GM08714 (cell line): ENCODE measurements around the gene PCDHA1.
"Not testable (repeated sequence)": the region's sequence is repeated elsewhere in the genome, so short reads cannot be mapped to it uniquely, and the experiment has no call there.

ENCODE experiments used
- H3K4me3 ChIP-seq: fragments of 200-500 bp; sonication (Bioruptor generic); 2 replicates; pipeline ENCODE4 v1.5.1; 2014; ENCODE audit warnings: mild to moderate bottlenecking, low read length, inconsistent platforms
- ZNF274 ChIP-seq: IDR thresholded peaks from 2 replicates; pipeline ENCODE4 v1.6.1; 2012; ENCODE audit warnings: mild to moderate bottlenecking, low read depth, low read length

The PCDHA1 gene

DNA sequence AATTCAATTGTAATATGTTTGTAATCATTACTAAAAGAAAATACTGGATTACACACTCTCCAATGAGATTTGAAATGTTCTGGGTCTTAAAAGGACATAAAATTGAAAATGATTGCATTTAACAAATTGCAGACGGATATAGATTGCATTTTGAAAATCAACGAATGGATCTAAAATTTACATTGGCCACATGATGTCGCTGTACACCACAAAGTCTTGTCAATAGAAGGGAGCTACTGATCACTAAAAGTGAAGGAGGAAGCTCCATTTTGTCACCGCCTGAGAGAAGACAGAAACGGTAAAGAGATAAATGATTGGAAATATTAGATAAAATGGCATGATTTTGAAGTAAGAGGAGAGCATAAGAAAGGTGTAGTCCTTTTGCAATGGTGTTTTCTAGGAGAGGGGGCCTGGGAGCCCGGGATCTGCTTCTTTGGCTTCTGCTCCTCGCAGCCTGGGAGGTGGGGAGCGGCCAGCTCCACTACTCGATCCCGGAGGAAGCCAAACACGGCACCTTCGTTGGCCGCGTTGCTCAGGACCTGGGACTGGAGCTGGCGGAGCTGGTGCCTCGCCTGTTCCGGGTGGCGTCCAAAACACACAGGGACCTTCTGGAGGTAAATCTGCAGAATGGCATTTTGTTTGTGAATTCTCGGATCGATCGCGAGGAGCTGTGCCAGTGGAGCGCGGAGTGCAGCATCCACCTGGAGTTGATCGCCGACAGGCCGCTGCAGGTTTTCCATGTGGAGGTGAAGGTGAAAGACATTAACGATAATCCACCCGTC lies at the start of gene PCDHA1:
Gene PCDHA1, plus strand, starts transcription at position 236 of the 782 bp plus-strand sequence.
- TF ChIP-seq ZNF274 = no peak
- H3K4me3 ChIP-seq = no peak within 1 kb of the TSS

DNA sequence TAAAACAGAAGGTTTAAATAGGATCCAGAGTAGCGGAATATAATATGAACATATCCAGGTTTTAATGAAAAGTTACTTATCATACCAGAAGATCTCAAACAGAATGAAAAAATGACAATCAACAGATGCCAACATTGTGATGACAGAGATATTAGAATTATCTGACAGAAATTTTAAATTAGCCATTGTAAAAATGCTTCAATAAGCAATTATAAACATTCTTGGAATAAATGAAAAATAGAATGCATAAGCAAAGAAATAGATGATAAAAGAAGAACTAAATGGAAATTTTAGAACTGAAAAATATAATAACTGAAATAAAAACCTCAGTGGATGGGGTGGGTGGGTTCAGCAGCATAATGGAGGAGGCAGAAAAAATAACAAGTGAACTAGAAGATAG lies 48.5 kb upstream of the PCDHA1 start:
- TF ChIP-seq ZNF274 = no peak
- H3K4me3 ChIP-seq = no peak overlapping the region

DNA sequence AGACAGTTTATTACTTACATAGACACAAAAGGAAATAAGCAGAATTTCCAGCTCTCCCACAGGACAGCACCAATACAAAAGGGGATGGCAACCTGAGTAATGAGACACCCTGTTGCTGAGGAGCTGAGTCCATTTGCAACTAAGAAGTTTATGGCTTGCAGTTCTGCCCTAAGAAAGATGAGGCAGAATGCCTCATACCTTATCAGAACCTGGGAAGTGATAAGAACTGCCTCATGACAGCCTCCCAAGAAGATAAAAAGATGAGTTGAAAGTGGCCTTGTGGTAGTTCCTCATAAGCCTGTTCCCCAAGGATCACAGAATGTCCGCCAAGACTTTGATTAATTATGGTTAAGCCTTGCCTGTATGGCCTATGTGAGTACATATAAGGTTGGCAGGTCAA lies 44.0 kb upstream of the PCDHA1 start:
- TF ChIP-seq ZNF274 = no peak
- H3K4me3 ChIP-seq = no peak overlapping the region

DNA sequence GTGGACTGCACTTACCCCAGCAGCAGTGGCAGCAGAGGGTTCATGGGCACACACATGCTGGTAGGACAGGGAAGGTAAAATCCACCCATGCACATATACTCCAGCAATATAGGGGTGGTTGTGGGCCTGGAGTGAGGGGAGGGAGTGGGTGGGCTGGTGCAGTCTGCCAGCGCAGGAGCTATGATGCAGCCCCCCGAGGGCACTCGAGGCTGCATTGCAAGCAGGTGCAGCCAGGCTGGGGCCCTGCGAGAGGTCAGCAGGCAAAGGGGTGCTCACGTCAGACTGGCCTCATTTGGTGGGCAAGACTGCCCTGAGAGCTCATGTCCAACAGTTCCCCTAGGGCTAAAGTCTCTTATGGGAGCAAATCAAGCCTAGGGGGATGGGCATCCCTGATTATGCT lies 32.4 kb upstream of the PCDHA1 start:
- no peak for TF ChIP-seq ZNF274
- no peak overlapping the region for H3K4me3 ChIP-seq

DNA sequence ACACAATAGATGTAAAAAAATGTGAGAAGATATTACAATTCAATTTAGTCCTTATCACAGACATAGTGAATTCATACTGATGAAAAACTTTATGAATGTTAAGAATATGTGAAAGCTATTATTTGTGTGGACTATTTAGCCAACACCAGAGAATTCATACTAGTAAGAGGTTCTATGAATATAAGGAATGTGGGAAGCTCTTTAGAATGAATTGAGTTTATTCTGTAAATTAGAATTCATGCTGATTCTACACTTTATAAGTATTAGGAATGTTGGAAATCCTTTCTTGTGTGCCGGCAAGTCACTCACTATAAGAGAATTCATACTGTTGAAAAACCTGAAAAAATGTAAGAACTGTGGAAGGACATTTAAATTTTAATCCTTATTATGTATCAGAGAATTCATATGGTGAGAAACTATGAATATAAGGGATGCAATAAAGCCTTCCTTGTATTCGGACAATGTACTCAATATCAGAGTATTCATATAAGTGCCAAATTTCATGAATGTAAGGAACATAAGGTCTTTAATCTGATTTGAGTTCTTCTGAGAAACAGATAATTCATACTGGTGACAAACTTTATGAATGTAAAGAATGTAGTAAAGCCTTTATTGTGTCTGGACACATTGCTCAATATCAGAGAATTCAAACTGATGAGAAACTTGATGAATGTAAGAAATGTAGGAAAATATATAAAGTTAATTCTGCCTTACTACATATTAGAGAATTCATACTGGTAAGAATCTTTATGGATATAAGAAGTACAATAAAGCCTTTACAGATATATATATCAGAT lies 21.6 kb upstream of the PCDHA1 start:
- H3K4me3 ChIP-seq = no peak overlapping the region
- TF ChIP-seq ZNF274 = peak; percentile 68; the same call in 1 of the 2 replicates

DNA sequence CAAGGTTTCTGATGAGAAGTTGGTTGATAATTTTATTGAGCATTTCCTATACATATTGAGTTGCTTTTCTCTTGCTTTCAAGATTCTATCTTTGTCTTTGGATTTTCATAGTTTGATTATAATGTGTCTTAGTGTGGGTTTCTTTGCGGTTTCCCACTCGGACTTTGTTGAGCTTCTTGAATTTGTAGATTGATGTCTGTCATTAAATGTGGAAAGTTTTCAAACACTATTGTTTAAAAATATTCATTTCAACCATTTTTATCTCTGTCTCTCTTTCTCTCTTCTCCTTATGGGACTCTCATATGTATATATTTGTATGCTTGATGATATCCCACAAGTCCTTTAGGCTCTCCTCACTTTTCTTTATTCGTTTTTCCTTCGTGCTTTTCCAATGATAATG lies 18.5 kb upstream of the PCDHA1 start:
- no peak overlapping the region for H3K4me3 ChIP-seq
- TF ChIP-seq ZNF274 = no peak

DNA sequence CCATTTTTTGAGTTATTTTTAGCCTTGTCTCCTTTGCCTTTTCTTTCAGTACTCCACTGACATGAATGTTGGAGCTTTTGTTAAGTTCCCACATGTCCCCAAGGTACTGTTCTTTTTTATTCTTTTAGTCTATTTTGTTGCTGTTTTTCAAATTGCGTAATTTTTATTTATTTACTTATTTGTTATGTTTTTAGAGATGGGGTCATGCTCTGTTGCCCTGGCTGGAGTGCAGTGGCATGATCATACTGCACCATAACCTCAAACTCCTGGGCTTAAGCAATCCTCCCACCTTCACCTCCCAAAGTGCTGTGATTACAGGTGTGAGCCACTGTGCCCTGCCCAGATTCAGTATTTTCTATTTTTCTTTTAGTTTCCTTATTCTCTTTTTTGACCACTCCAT lies 5.4 kb upstream of the PCDHA1 start:
- no peak for TF ChIP-seq ZNF274
- no peak overlapping the region for H3K4me3 ChIP-seq

DNA sequence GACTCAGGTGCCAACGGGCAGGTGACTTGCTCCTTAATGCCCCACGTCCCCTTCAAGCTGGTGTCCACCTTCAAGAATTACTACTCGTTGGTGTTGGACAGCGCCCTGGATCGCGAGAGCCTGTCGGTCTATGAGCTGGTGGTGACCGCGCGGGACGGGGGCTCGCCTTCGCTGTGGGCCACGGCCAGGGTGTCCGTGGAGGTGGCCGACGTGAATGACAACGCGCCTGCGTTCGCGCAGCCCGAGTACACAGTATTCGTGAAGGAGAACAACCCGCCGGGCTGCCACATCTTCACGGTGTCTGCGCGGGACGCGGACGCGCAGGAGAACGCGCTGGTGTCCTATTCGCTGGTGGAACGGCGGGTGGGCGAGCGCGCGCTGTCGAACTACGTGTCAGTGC lies 1.5 kb downstream of the PCDHA1 start:
- not testable (repeated sequence) for H3K4me3 ChIP-seq

DNA sequence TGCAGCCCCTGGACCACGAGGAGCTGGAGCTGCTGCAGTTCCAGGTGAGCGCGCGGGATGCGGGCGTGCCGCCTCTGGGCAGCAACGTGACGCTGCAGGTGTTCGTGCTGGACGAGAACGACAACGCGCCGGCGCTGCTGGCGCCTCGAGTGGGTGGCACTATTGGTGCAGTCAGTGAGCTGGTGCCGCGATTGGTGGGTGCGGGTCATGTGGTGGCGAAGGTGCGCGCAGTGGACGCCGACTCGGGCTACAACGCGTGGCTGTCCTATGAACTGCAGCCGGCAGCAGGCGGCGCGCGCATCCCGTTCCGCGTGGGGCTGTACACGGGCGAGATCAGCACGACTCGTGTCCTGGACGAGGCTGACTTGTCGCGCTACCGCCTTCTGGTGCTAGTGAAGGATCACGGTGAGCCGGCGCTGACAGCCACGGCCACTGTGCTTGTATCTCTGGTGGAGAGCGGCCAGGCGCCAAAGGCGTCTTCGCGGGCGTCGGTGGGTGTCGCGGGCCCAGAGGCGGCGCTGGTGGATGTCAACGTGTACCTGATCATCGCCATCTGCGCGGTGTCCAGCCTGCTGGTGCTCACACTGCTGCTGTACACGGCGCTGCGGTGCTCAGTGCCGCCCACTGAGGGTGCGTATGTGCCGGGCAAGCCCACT lies 2.0 kb downstream of the PCDHA1 start:
- H3K4me3 ChIP-seq = not testable (repeated sequence)

DNA sequence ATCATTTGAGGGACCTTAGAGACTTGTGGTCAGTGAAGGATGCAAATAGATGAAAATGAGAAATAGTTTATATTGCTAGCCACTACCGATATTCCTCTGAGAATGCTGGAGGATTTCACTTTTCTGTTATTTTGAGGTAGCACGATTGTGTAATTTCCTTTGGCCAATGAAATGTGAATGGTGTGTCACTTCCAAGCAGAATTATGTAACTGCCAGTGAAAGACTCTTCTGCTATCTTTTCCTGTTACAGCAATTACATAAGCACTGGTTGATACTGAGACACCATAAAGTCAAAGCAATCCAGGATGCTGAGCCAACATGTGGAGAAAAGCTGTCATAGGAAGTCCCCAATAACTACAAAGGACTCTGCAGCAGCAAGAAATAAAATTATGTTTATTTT lies 5.1 kb downstream of the PCDHA1 start:
- no peak overlapping the region for H3K4me3 ChIP-seq
- TF ChIP-seq ZNF274 = no peak

DNA sequence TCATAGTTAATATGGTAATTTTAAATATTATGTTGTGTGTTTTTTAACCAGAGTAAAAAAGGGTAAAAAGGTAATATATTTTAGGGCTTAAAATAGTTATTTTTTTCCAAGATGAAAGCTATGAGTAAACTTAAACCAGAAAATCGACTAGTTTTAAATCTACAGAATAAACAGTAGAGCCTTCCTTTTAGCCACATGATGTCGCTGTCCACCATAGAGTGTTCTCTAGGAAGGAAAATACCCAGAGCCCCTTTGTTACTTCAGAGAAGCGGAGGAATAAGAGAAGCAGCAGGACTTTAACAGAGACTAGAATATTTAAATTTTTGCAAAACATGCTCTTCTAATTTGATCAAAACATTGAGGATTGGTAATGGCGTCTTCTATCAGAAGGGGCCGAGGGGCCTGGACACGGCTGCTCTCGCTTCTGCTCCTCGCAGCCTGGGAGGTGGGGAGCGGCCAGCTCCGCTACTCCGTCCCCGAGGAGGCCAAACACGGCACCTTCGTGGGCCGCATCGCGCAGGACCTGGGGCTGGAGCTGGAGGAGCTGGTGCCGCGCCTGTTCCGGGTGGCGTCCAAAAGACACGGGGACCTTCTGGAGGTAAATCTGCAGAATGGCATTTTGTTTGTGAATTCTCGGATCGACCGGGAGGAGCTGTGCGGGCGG lies 8.8 kb downstream of the PCDHA1 start, which contains the start of gene PCDHA2:
Gene PCDHA2, plus strand, starts transcription at position 258 of the 664 bp plus-strand sequence.
- TF ChIP-seq ZNF274 = no peak
- no peak within 1 kb of the TSS for H3K4me3 ChIP-seq

DNA sequence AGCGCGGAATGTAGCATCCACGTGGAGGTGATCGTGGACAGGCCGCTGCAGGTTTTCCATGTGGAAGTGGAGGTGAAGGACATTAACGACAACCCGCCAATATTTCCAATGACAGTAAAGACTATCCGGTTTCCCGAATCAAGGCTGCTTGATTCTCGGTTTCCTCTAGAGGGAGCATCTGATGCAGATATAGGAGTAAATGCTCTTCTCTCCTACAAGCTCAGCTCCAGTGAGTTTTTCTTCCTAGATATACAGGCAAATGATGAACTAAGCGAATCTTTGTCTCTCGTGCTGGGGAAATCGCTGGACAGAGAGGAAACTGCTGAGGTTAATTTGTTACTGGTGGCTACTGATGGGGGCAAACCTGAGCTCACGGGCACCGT lies 9.3 kb downstream of the PCDHA1 start:
- no peak overlapping the region for H3K4me3 ChIP-seq
- no peak for TF ChIP-seq ZNF274

DNA sequence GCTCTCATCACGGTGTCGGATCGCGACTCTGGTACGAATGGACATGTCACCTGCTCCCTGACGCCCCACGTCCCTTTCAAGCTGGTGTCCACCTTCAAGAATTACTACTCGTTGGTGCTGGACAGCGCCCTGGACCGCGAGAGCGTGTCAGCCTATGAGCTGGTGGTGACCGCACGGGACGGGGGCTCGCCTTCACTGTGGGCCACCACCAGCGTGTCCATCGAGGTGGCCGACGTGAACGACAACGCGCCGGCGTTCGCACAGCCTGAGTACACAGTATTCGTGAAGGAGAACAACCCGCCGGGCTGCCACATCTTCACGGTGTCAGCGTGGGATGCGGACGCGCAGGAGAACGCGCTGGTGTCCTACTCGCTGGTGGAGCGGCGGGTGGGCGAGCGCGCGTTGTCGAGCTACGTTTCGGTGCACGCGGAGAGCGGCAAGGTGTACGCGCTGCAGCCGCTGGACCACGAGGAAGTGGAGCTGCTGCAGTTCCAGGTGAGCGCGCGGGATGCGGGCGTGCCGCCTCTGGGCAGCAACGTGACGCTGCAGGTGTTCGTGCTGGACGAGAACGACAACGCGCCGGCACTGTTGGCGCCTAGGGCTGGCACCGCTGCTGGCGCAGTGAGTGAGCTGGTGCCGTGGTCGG lies 10.3 kb downstream of the PCDHA1 start:
- not testable (repeated sequence) for H3K4me3 ChIP-seq

DNA sequence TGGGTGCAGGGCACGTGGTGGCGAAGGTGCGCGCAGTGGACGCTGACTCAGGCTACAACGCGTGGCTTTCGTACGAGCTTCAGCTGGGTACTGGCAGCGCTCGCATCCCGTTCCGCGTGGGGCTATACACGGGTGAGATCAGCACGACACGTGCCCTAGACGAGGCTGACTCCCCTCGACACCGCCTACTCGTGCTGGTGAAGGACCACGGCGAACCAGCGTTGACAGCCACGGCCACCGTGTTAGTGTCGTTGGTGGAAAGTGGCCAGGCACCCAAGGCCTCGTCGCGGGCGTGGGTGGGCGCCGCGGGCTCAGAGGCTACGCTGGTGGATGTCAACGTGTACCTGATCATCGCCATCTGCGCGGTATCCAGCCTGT lies 10.8 kb downstream of the PCDHA1 start:
- H3K4me3 ChIP-seq = no peak overlapping the region
- no peak for TF ChIP-seq ZNF274
